ENCODE data around the gene DHRS7.
"Not testable (repeated sequence)": the region's sequence is repeated elsewhere in the genome, so short reads cannot be mapped to it uniquely, and the experiment has no call there.

The DHRS7 gene

GRCh38 chr14:60134702-60135101, 30.5 kb downstream of the DHRS7 start:
- no peak for DNase-seq (ENCODE audit: low read depth in 2 of 2)

- no peak for DNase-seq (ENCODE audit: low read depth in 2 of 2)
Measured at GRCh38 chr14:60133487-60133886, 31.7 kb downstream of the DHRS7 start.

- DNase-seq (ENCODE audit: low read depth in 2 of 2) = no peak
Measured at GRCh38 chr14:60125918-60126317, 39.3 kb downstream of the DHRS7 start.

- DNase-seq (ENCODE audit: low read depth in 2 of 2) = no peak
Measured at GRCh38 chr14:60116181-60116580, 49.0 kb downstream of the DHRS7 start.

- DNase-seq (ENCODE audit: low read depth in 2 of 2) = no peak
Measured at GRCh38 chr14:60114881-60115280, 50.3 kb downstream of the DHRS7 start.

- no peak for DNase-seq (ENCODE audit: low read depth in 2 of 2)
Measured at GRCh38 chr14:60111732-60112131, 53.5 kb downstream of the DHRS7 start.

GRCh38 chr14:60107477-60107876, 57.7 kb downstream of the DHRS7 start:
- no peak for DNase-seq (ENCODE audit: low read depth in 2 of 2)

GRCh38 chr14:60106339-60106738, 58.9 kb downstream of the DHRS7 start:
- no peak for DNase-seq (ENCODE audit: low read depth in 2 of 2)

GRCh38 chr14:60102389-60102788, 62.8 kb downstream of the DHRS7 start:
- no peak for DNase-seq (ENCODE audit: low read depth in 2 of 2)

- no peak for DNase-seq (ENCODE audit: low read depth in 2 of 2)
Measured at GRCh38 chr14:60101786-60102185, 63.4 kb downstream of the DHRS7 start.

- not testable (repeated sequence) for DNase-seq (ENCODE audit: low read depth in 2 of 2)
Measured at GRCh38 chr14:60099855-60100254, 65.3 kb downstream of the DHRS7 start.

GRCh38 chr14:60097974-60098373, 67.2 kb downstream of the DHRS7 start:
- DNase-seq (ENCODE audit: low read depth in 2 of 2) = no peak

- DNase-seq (ENCODE audit: low read depth in 2 of 2) = no peak
Measured at GRCh38 chr14:60095781-60096450, 69.3 kb downstream of the DHRS7 start.

- DNase-seq (ENCODE audit: low read depth in 2 of 2) = no peak
Measured at GRCh38 chr14:60095231-60095630, 70.0 kb downstream of the DHRS7 start.

GRCh38 chr14:60094306-60094897, 70.8 kb downstream of the DHRS7 start:
- DNase-seq (ENCODE audit: low read depth in 2 of 2) = no peak

All from stimulated activated CD8-positive, alpha-beta memory T cell treated with anti-CD3 and anti-CD28 coated beads, Interleukin-7, amount 100 ng/mL, for 1 hour (primary cell).